ENCODE data around the gene THOC1. TPM values are rescaled to one million over a fixed set of nuclear protein-coding genes. Genes with fewer than 3 reads are reported as not detected.
A peak's percentile ranks its signal among the peaks of the same experiment; 100 is the strongest.

Gene THOC1
- total and polyA plus RNA-seq, 10 donors: 32.7 to 91.9 (median 52.4) TPM

DNA sequence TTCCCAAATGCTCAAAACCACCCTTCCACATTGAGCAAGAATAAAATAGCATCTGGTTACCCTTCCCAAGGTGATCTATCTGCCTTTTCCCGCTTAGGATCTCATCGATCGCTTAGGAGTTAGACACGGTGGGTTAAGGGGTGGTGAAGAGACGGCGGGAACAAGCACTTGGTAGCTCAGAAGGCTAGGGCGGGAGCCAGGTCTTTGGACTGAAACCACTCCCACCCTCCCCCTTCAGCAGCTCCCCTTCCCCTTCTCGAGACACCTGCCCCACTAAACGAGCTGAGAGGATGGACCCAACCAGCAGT lies 513 bp downstream of the THOC1 start:
- peaks cover 0 to 28% (median 23%) of the 10 kb centered on the region in 6 donors for H3K36me3 ChIP-seq
- no peaks in the 10 kb centered on the region for H3K27me3 ChIP-seq (replicated peaks in 1 of 7)
- TF ChIP-seq POLR2A (IDR thresholded peaks at IDR 0.05) (no peak), CTCF (IDR thresholded peaks at IDR 0.05 in 8 of 11, conservative IDR thresholded peaks at IDR 0.05 in 3 of 11) (no peak), POLR2AphosphoS5 (IDR thresholded peaks at IDR 0.05) (no peak)
- intact Hi-C loops (cut with DNase I; ENCODE audit: low total_unique reads): loop anchor here (5.0 kb wide), 1 partner anchor 115 kb away; no protein-coding TSS in a partner anchor
- H3K4me3 ChIP-seq: peak overlapping the region; percentile 68 to 97 (median 90)
- H3K4me1 ChIP-seq: peaks cover 13 to 52% (median 29%) of the 10 kb centered on the region in 6 donors
- H3K27ac ChIP-seq: peak overlapping the region; percentile 84 to 95 (median 94)
- 1 to 2% (median 1%) methylated on average over 7 to 9 of the region's 9 CpGs for WGBS, 5 donors
- DNase-seq: no peak
- H3K9me3 ChIP-seq: no peaks in the 10 kb centered on the region

DNA sequence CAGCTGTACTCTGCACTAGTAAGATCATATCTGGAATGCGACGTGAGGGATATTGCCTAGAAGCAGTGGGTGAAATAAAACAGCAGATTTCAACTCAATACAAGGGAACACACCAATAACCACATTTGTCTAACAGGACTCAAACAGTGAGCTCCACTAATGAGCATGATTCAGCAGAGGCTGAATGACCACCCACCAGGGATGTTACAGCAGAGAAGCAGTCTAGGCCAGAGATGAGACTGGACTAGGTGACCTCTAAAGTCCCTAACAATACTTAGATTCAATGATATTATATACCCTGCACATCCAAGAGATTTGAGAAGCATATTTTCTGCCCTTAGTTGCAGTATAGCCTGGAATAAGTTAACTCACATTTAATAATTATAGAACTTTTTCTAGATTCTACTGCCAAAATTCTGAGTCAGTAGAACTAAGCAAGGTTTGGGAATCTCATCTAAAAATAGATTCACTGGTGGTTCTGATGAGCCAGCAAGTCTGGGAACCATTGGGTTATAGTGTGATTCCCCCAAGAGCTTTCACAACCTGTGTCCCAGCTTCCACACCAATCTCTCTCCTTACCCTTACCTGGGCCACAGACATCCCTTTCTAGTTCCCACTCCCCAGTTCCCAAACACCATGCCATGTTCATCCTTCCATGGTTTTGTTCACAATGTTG lies 6.3 kb downstream of the THOC1 start:
- no peak for DNase-seq
- TF ChIP-seq POLR2AphosphoS5 (IDR thresholded peaks at IDR 0.05) (no peak), CTCF (IDR thresholded peaks at IDR 0.05 in 8 of 11, conservative IDR thresholded peaks at IDR 0.05 in 3 of 11) (no peak), POLR2A (IDR thresholded peaks at IDR 0.05) (no peak)
- peaks cover under 1 to 22% (median 6%) of the 10 kb centered on the region in 6 donors for H3K4me1 ChIP-seq
- no peaks in the 10 kb centered on the region for H3K9me3 ChIP-seq
- no peak overlapping the region for H3K4me3 ChIP-seq
- no peak overlapping the region for H3K27ac ChIP-seq
- H3K27me3 ChIP-seq (replicated peaks in 1 of 7): no peaks in the 10 kb centered on the region
- H3K36me3 ChIP-seq: peaks cover 2 to 86% (median 63%) of the 10 kb centered on the region in 6 donors
- intact Hi-C loops (cut with DNase I; ENCODE audit: low total_unique reads): no loop called here
- WGBS, 5 donors: 93 to 97% (median 96%) methylated on average over 2 of the region's 2 CpGs

- TF ChIP-seq CTCF (IDR thresholded peaks at IDR 0.05 in 8 of 11, conservative IDR thresholded peaks at IDR 0.05 in 3 of 11): no peak
- no peak for TF ChIP-seq POLR2AphosphoS5 (IDR thresholded peaks at IDR 0.05)
- no peak for TF ChIP-seq POLR2A (IDR thresholded peaks at IDR 0.05)
- no peak for DNase-seq
- no peaks in the 10 kb centered on the region for H3K9me3 ChIP-seq
- 89 to 93% (median 92%) methylated on average over 2 of the region's 2 CpGs for WGBS, 5 donors
- intact Hi-C loops (cut with DNase I; ENCODE audit: low total_unique reads): no loop called here
- no peaks in the 10 kb centered on the region for H3K27me3 ChIP-seq (replicated peaks in 1 of 7)
- no peak overlapping the region for H3K4me3 ChIP-seq
- H3K36me3 ChIP-seq: peaks cover 3 to 96% (median 73%) of the 10 kb centered on the region in 6 donors
- H3K4me1 ChIP-seq: peaks cover 0 to 13% (median 0%) of the 10 kb centered on the region in 6 donors
- H3K27ac ChIP-seq: no peak overlapping the region
These were observed 7.3 kb downstream of the THOC1 start for GRCh38 chr18:260547-260946.

DNA sequence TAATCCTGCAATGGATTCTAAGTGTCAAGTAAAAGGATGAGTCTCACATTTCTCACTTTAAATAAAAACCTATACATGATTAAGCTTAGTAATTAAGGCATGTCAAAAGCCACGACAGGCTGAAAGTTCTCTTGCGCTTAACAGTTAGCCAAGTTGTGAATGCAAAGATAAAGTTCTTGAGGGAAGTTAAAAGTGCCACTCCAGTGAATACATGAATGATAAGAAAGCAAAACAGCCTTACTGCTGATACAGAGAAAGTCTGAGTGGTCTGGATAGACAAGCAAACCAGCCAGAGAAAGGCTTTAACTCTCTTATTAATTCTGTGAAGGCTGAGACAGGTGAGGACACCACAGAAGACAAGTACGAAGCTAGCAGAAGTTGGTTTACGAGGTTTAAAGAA lies 12.7 kb downstream of the THOC1 start:
- H3K4me3 ChIP-seq: no peak overlapping the region
- no peak overlapping the region for H3K27ac ChIP-seq
- H3K36me3 ChIP-seq: peaks cover 8 to 100% (median 87%) of the 10 kb centered on the region in 6 donors
- TF ChIP-seq CTCF (IDR thresholded peaks at IDR 0.05 in 8 of 11, conservative IDR thresholded peaks at IDR 0.05 in 3 of 11): no peak
- TF ChIP-seq POLR2AphosphoS5 (IDR thresholded peaks at IDR 0.05): no peak
- no peak for TF ChIP-seq POLR2A (IDR thresholded peaks at IDR 0.05)
- H3K27me3 ChIP-seq (replicated peaks in 1 of 7): no peaks in the 10 kb centered on the region
- intact Hi-C loops (cut with DNase I; ENCODE audit: low total_unique reads): no loop called here
- H3K9me3 ChIP-seq: no peaks in the 10 kb centered on the region
- 94 to 97% (median 97%) methylated on average over 4 of the region's 4 CpGs for WGBS, 5 donors
- no peaks in the 10 kb centered on the region for H3K4me1 ChIP-seq
- DNase-seq: no peak

Data from spleen (tissue), 11 donors.